A673 (cell line): ENCODE measurements around the gene CCDC40. TPM values are rescaled to one million over a fixed set of nuclear protein-coding genes. Genes with fewer than 3 reads are reported as not detected.

ENCODE experiments used
- BruUV-seq: library from RNA; stranded (reverse); fragments of 400-500 nt; replicated peaks from 2 replicates; lab custom pipeline; 2021; lab: Mats Ljungman, UMichigan
- CTCF ChIA-PET: fragments of 300-600 bp; sonication (Branson Sonifier 250); formaldehyde crosslinking; loops from one replicate; lab custom pipeline; 2022; ENCODE audit warnings: antibody characterized with exemption; lab: Charles Lee
- POLR2A ChIA-PET: fragments of 300-600 bp; sonication (Branson Sonifier 250); formaldehyde crosslinking; loops from one replicate; lab custom pipeline; 2022; ENCODE audit warnings: antibody characterized with exemption; ENCODE audit not compliant: low non-redundant PET; lab: Charles Lee
- DNase-seq: peaks from one replicate; pipeline ENCODE4 v3.0.0-alpha.2; 2015; ENCODE audit warnings: low spot score
- H3K27ac ChIP-seq: fragments of 200-600 bp; sonication (generic); 2 replicates; pipeline ENCODE4 v1.5.1; 2016; ENCODE audit warnings: mixed run types, low read depth, mild to moderate bottlenecking, mixed read lengths, antibody characterized with exemption, low read length; ENCODE audit not compliant: poor library complexity, severe bottlenecking
- H3K27me3 ChIP-seq: fragments of 200-600 bp; sonication (generic); replicated peaks from 2 replicates; pipeline ENCODE4 v1.6.1; 2017; ENCODE audit warnings: mixed run types, low read depth, mild to moderate bottlenecking, mixed read lengths, antibody characterized with exemption, low read length; ENCODE audit not compliant: insufficient read depth, poor library complexity
- H3K36me3 ChIP-seq: fragments of 200-600 bp; sonication (generic); 2 replicates; pipeline ENCODE4 v1.6.1; 2016; ENCODE audit warnings: mixed run types, mild to moderate bottlenecking, mixed read lengths, antibody characterized with exemption, low read length; ENCODE audit not compliant: insufficient read depth, poor library complexity, severe bottlenecking
- H3K4me1 ChIP-seq: fragments of 200-600 bp; sonication (generic); 2 replicates; pipeline ENCODE4 v1.6.1; 2017; ENCODE audit warnings: mixed run types, mild to moderate bottlenecking, mixed read lengths, antibody characterized with exemption, low read length; ENCODE audit not compliant: insufficient read depth, poor library complexity, severe bottlenecking
- H3K4me3 ChIP-seq: fragments of 200-600 bp; sonication (generic); 2 replicates; pipeline ENCODE4 v1.5.1; 2016; ENCODE audit warnings: low read depth, mixed run types, mild to moderate bottlenecking, mixed read lengths, low read length; ENCODE audit not compliant: poor library complexity, severe bottlenecking
- H3K9me3 ChIP-seq: fragments of 200-600 bp; sonication (generic); 2 replicates; pipeline ENCODE4 v1.6.1; 2016; ENCODE audit warnings: mixed run types, low read depth, mild to moderate bottlenecking, mixed read lengths, antibody characterized with exemption, low read length; ENCODE audit not compliant: poor library complexity, severe bottlenecking
- CTCF ChIP-seq: fragments of 300-800, 200-600 bp; sonication (generic); conservative IDR thresholded peaks from 2 replicates; pipeline ENCODE4 v1.5.1; 2017; ENCODE audit warnings: low read depth, mild to moderate bottlenecking, antibody characterized with exemption, low read length, moderate library complexity, mixed read lengths
- EZH2 ChIP-seq: fragments of 200-600 bp; sonication (generic); IDR thresholded peaks from 2 replicates; pipeline ENCODE4 v1.6.1; 2017; ENCODE audit warnings: borderline replicate concordance, low read depth, mild to moderate bottlenecking, mixed read lengths, antibody characterized with exemption, low read length; ENCODE audit not compliant: poor library complexity, severe bottlenecking
- intact Hi-C: fragments of 100-400 bp; cut with micrococcal nuclease; formaldehyde crosslinking; loops from one replicate; pipeline ENCODE4 v1.10.0; 2022; ENCODE audit not compliant: unreplicated experiment
- total RNA-seq: library from RNA; stranded (reverse); gene quantifications from 2 replicates; pipeline ENCODE4 v1.2.3, GENCODE V29; 2021

CCDC40 gene
- total RNA-seq, 1 experiment from 2014 or later = 3.5 TPM

- H3K27ac ChIP-seq = no peak overlapping the region
- no peaks in the 10 kb centered on the region for H3K27me3 ChIP-seq
- POLR2A ChIA-PET = no interaction called here
- no TSS peak for BruUV-seq
- H3K36me3 ChIP-seq = no peaks in the 10 kb centered on the region
- peaks cover 9% of the 10 kb centered on the region for H3K4me1 ChIP-seq
- no peak overlapping the region for H3K4me3 ChIP-seq
- CTCF ChIA-PET = no interaction called here
- no peak for DNase-seq
- no peaks in the 10 kb centered on the region for H3K9me3 ChIP-seq
- TF ChIP-seq EZH2 (no peak), CTCF (no peak)
- intact Hi-C loops = no loop called here
These were observed 9.4 kb upstream of the CCDC40 start for GRCh38 chr17:80027043-80027435.

GRCh38 chr17:80028030-80028429 lies 8.4 kb upstream of the CCDC40 start:
- Histone ChIP-seq H3K4me3 (no peak overlapping the region), H3K27ac (no peak overlapping the region), H3K36me3 (no peaks in the 10 kb centered on the region), H3K4me1 (peaks cover 9% of the 10 kb centered on the region), H3K27me3 (no peaks in the 10 kb centered on the region), H3K9me3 (no peaks in the 10 kb centered on the region)
- POLR2A ChIA-PET = no interaction called here
- no TSS peak for BruUV-seq
- DNase-seq = no peak
- TF ChIP-seq EZH2 (no peak), CTCF (no peak)
- CTCF ChIA-PET = no interaction called here
- intact Hi-C loops = no loop called here

- peaks cover 9% of the 10 kb centered on the region for H3K4me1 ChIP-seq
- DNase-seq = peak; percentile 54
These were observed 7.0 kb upstream of the CCDC40 start for GRCh38 chr17:80029258-80029974.

More at GRCh38 chr17:80029258-80029974, 7.0 kb upstream of the CCDC40 start:
- CTCF ChIA-PET = no interaction called here
- no peak overlapping the region for H3K27ac ChIP-seq
- TF ChIP-seq EZH2 (no peak), CTCF (no peak)
- intact Hi-C loops = no loop called here
- H3K4me3 ChIP-seq = no peak overlapping the region
- POLR2A ChIA-PET = no interaction called here
- no peaks in the 10 kb centered on the region for H3K36me3 ChIP-seq
- H3K27me3 ChIP-seq = no peaks in the 10 kb centered on the region
- no TSS peak for BruUV-seq
- H3K9me3 ChIP-seq = no peaks in the 10 kb centered on the region
